MM.1S (cell line): Measurements from ENCODE around the gene SWAP70.

Experiments used
- DNase-seq: peaks from one replicate; pipeline ENCODE4 v3.0.0-alpha.2; 2015
- H2AFZ ChIP-seq: fragments of 300-600 bp; sonication (generic); 2 replicates; pipeline ENCODE4 v1.6.0; 2016; ENCODE audit warnings: antibody characterized with exemption, low read length
- H3F3A ChIP-seq: fragments of 300-600 bp; sonication (generic); 2 replicates; pipeline ENCODE4 v1.6.1; 2016; ENCODE audit warnings: mild to moderate bottlenecking, antibody characterized with exemption, low read length, moderate library complexity, mixed read lengths; ENCODE audit not compliant: insufficient read depth
- H3K27ac ChIP-seq: fragments of 300-600 bp; sonication (generic); 2 replicates; pipeline ENCODE4 v1.5.1; 2016; ENCODE audit warnings: mild to moderate bottlenecking, low read length
- H3K27me3 ChIP-seq: fragments of 300-600 bp; sonication (generic); replicated peaks from 2 replicates; pipeline ENCODE4 v1.6.0; 2016; ENCODE audit warnings: low read length; ENCODE audit not compliant: insufficient read depth
- H3K36me3 ChIP-seq: fragments of 300-600 bp; sonication (generic); replicated peaks from 2 replicates; pipeline ENCODE4 v1.6.1; 2016; ENCODE audit warnings: mild to moderate bottlenecking, low read length, mixed read lengths; ENCODE audit not compliant: insufficient read depth
- H3K4me1 ChIP-seq: fragments of 300-600 bp; sonication (generic); 2 replicates; pipeline ENCODE4 v1.6.1; 2016; ENCODE audit warnings: low read length, mixed read lengths
- H3K4me2 ChIP-seq: fragments of 300-600 bp; sonication (generic); 2 replicates; pipeline ENCODE4 v1.6.0; 2016; ENCODE audit warnings: low read depth, low read length
- H3K4me3 ChIP-seq: fragments of 300-600 bp; sonication (generic); 2 replicates; pipeline ENCODE4 v1.5.1; 2016; ENCODE audit warnings: low read length, mixed read lengths
- H3K79me2 ChIP-seq: fragments of 300-600 bp; sonication (generic); 2 replicates; pipeline ENCODE4 v1.6.1; 2016; ENCODE audit warnings: mixed run types, low read length, mixed read lengths
- H3K9ac ChIP-seq: fragments of 300-600 bp; sonication (generic); 2 replicates; pipeline ENCODE4 v1.6.1; 2016; ENCODE audit warnings: low read length, mixed read lengths
- H3K9me2 ChIP-seq: fragments of 300-600 bp; sonication (generic); replicated peaks from 2 replicates; pipeline ENCODE4 v1.6.1; 2016; ENCODE audit warnings: mild to moderate bottlenecking, low read length, mixed read lengths; ENCODE audit not compliant: insufficient read depth
- H3K9me3 ChIP-seq: fragments of 300-600 bp; sonication (generic); replicated peaks from 2 replicates; pipeline ENCODE4 v1.6.1; 2016; ENCODE audit warnings: mild to moderate bottlenecking, low read length, mixed read lengths; ENCODE audit not compliant: insufficient read depth
- H4K20me1 ChIP-seq: fragments of 300-600 bp; sonication (generic); 2 replicates; pipeline ENCODE4 v1.6.1; 2016; ENCODE audit warnings: mild to moderate bottlenecking, low read length, moderate library complexity, mixed read lengths; ENCODE audit not compliant: insufficient read depth
- EZH2 ChIP-seq: fragments of 300-600 bp; sonication (generic); optimal IDR thresholded peaks from 2 replicates; pipeline ENCODE3; 2017; ENCODE audit warnings: low read depth, mild to moderate bottlenecking, antibody characterized with exemption, low read length, mixed read lengths
- EZH2phosphoT487 ChIP-seq: fragments of 300-600 bp; sonication (generic); IDR thresholded peaks from 2 replicates; pipeline ENCODE4 v1.6.1; 2018; ENCODE audit warnings: antibody characterized with exemption, low read length
- TF ChIP-seq, protein P1 (sequence below): fragments of 300-600 bp; sonication (generic); IDR thresholded peaks from 2 replicates; pipeline ENCODE4 v1.5.1; 2016; ENCODE audit warnings: antibody characterized with exemption, low read length, mixed read lengths

The SWAP70 gene

GRCh38 chr11:9761441-9761945 is 97.6 kb downstream of the SWAP70 start:
- Histone ChIP-seq H3K4me3 (no peak overlapping the region), H4K20me1 (no peaks in the 10 kb centered on the region), H3K9ac (no peak overlapping the region), H3K4me1 (peaks cover 21% of the 10 kb centered on the region), H3K9me3 (no peaks in the 10 kb centered on the region), H3F3A (peaks cover 7% of the 10 kb centered on the region; the same call in 1 of the 2 replicates), H3K36me3 (no peaks in the 10 kb centered on the region), H3K79me2 (peaks cover 8% of the 10 kb centered on the region; the same call in 1 of the 2 replicates), H3K4me2 (no peak overlapping the region), H3K27ac (no peak overlapping the region), H3K9me2 (no peaks in the 10 kb centered on the region), H2AFZ (no peak overlapping the region), H3K27me3 (no peaks in the 10 kb centered on the region)
- TF ChIP-seq, protein P1, sequence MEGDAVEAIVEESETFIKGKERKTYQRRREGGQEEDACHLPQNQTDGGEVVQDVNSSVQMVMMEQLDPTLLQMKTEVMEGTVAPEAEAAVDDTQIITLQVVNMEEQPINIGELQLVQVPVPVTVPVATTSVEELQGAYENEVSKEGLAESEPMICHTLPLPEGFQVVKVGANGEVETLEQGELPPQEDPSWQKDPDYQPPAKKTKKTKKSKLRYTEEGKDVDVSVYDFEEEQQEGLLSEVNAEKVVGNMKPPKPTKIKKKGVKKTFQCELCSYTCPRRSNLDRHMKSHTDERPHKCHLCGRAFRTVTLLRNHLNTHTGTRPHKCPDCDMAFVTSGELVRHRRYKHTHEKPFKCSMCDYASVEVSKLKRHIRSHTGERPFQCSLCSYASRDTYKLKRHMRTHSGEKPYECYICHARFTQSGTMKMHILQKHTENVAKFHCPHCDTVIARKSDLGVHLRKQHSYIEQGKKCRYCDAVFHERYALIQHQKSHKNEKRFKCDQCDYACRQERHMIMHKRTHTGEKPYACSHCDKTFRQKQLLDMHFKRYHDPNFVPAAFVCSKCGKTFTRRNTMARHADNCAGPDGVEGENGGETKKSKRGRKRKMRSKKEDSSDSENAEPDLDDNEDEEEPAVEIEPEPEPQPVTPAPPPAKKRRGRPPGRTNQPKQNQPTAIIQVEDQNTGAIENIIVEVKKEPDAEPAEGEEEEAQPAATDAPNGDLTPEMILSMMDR, result no peak
- no peak for TF ChIP-seq EZH2phosphoT487
- TF ChIP-seq EZH2, result no peak
- DNase-seq, result no peak

- H3F3A ChIP-seq, result peaks cover 7% of the 10 kb centered on the region; the same call in 1 of the 2 replicates
- peaks cover 16% of the 10 kb centered on the region for H3K4me1 ChIP-seq
- H3K9me2 ChIP-seq, result no peaks in the 10 kb centered on the region
- H3K36me3 ChIP-seq, result no peaks in the 10 kb centered on the region
- H3K9ac ChIP-seq, result no peak overlapping the region
- no peak overlapping the region for H3K27ac ChIP-seq
- no peak overlapping the region for H3K4me2 ChIP-seq
- TF ChIP-seq EZH2phosphoT487 (no peak), EZH2 (no peak)
- TF ChIP-seq, protein P1, result no peak
- no peaks in the 10 kb centered on the region for H3K27me3 ChIP-seq
- H2AFZ ChIP-seq, result no peak overlapping the region
- DNase-seq, result no peak
- no peaks in the 10 kb centered on the region for H3K9me3 ChIP-seq
- no peak overlapping the region for H3K4me3 ChIP-seq
- no peaks in the 10 kb centered on the region for H4K20me1 ChIP-seq
- H3K79me2 ChIP-seq, result peaks cover 8% of the 10 kb centered on the region; the same call in 1 of the 2 replicates
Measured at GRCh38 chr11:9762531-9762930, 98.7 kb downstream of the SWAP70 start.

DNA sequence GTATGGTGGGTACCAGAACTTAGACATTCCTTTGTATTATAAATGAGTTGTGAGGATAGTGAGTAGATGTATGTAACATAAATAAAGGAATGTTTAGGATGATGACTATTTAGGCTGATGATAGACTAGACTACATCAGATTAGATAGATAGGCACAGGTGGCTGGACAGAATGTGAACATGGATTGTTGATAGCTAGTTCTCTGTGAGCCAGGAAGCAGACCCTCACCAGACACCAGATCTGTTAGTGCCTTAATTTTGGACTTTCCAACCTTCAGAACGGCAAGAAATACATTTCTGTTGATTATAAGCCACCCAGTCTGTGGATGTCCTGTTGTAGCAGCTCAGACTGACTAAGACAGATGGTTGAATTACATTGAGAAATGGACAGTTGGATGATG is 99.4 kb downstream of the SWAP70 start:
- Histone ChIP-seq H3K9me2 (no peaks in the 10 kb centered on the region), H3K4me3 (no peak overlapping the region), H3K27ac (no peak overlapping the region), H3K36me3 (no peaks in the 10 kb centered on the region), H4K20me1 (no peaks in the 10 kb centered on the region), H3K9ac (no peak overlapping the region), H2AFZ (no peak overlapping the region), H3K79me2 (peaks cover 8% of the 10 kb centered on the region; the same call in 1 of the 2 replicates), H3K9me3 (no peaks in the 10 kb centered on the region), H3F3A (peaks cover 3% of the 10 kb centered on the region; the same call in 1 of the 2 replicates), H3K27me3 (no peaks in the 10 kb centered on the region), H3K4me2 (no peak overlapping the region), H3K4me1 (peaks cover 13% of the 10 kb centered on the region)
- no peak for TF ChIP-seq EZH2
- no peak for TF ChIP-seq EZH2phosphoT487
- TF ChIP-seq, protein P1, result no peak
- DNase-seq, result no peak
